Measurements from ENCODE around the gene CXCR3.
"Not testable (repeated sequence)": the region's sequence is repeated elsewhere in the genome, so short reads cannot be mapped to it uniquely, and the experiment has no call there.

Gene CXCR3

GRCh38 chrX:71618303-71618721 lies at the start of gene CXCR3:
TSS of gene CXCR3 (minus strand) at chrX:71618511. CDS start at chrX:71618449, 62 bp downstream.
- DNase-seq: no peak

- no peak for DNase-seq
Observed at GRCh38 chrX:71667328-71668247, 49.3 kb upstream of the CXCR3 start, which contains the start of gene LOC101059915. TSS of gene LOC101059915 (plus strand) at chrX:71667546.

- DNase-seq: no peak
Observed at GRCh38 chrX:71666240-71667223, 48.2 kb upstream of the CXCR3 start.

GRCh38 chrX:71665747-71666146 lies 47.4 kb upstream of the CXCR3 start:
- no peak for DNase-seq

GRCh38 chrX:71664889-71665491 lies 46.7 kb upstream of the CXCR3 start:
- DNase-seq: no peak

- not testable (repeated sequence) for DNase-seq
Observed at GRCh38 chrX:71664202-71664601, 45.9 kb upstream of the CXCR3 start.

GRCh38 chrX:71663238-71663637 lies 44.9 kb upstream of the CXCR3 start:
- DNase-seq: not testable (repeated sequence)

- DNase-seq: not testable (repeated sequence)
Observed at GRCh38 chrX:71662654-71663053, 44.3 kb upstream of the CXCR3 start.

GRCh38 chrX:71661919-71662318 lies 43.6 kb upstream of the CXCR3 start:
- DNase-seq: no peak

- no peak for DNase-seq
Observed at GRCh38 chrX:71660562-71661416, 42.5 kb upstream of the CXCR3 start.

- no peak for DNase-seq
Observed at GRCh38 chrX:71659959-71660358, 41.6 kb upstream of the CXCR3 start.

- DNase-seq: no peak
Observed at GRCh38 chrX:71659342-71659741, 41.0 kb upstream of the CXCR3 start.

GRCh38 chrX:71657267-71657666 lies 39.0 kb upstream of the CXCR3 start:
- no peak for DNase-seq

- DNase-seq: no peak
Observed at GRCh38 chrX:71653344-71653743, 35.0 kb upstream of the CXCR3 start.

- peak; percentile 34 for DNase-seq
Observed at GRCh38 chrX:71652405-71652804, 34.1 kb upstream of the CXCR3 start.

GRCh38 chrX:71650333-71650969 lies 32.1 kb upstream of the CXCR3 start:
- no peak for DNase-seq

- DNase-seq: not testable (repeated sequence)
Observed at GRCh38 chrX:71644406-71644805, 26.1 kb upstream of the CXCR3 start.

- DNase-seq: no peak
Observed at GRCh38 chrX:71640002-71640401, 21.7 kb upstream of the CXCR3 start.

- DNase-seq: no peak
Observed at GRCh38 chrX:71638409-71638808, 20.1 kb upstream of the CXCR3 start.

- DNase-seq: peak; percentile 20
Observed at GRCh38 chrX:71637848-71638247, 19.5 kb upstream of the CXCR3 start.

- DNase-seq: no peak
Observed at GRCh38 chrX:71637253-71637618, 18.9 kb upstream of the CXCR3 start.

Measured in fibroblast of skin of right quadriceps (primary cell).